Measurements from ENCODE around the gene LDAH.

The LDAH gene

DNA sequence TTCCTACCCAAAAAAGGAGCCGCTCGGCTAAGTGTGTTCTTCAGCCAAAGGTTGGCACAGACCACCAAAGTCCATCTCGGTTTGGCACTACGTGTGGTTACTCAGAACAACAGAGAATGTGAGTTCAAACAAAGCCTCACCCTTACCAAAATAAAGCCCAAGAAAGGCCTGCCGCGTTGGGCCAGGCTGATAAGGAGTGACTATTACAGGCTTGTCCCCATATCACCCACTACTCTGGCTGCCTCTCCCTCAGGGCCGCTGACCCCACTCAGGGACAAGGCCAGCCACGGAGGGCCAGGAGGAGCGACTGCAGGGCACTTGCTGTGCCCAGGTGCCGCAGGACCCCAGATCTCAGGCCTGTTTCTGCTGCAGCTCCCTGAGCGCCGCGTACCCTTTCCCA lies 185.8 kb downstream of the LDAH start:
- DNase-seq (ENCODE audit: low spot score): no peak

DNA sequence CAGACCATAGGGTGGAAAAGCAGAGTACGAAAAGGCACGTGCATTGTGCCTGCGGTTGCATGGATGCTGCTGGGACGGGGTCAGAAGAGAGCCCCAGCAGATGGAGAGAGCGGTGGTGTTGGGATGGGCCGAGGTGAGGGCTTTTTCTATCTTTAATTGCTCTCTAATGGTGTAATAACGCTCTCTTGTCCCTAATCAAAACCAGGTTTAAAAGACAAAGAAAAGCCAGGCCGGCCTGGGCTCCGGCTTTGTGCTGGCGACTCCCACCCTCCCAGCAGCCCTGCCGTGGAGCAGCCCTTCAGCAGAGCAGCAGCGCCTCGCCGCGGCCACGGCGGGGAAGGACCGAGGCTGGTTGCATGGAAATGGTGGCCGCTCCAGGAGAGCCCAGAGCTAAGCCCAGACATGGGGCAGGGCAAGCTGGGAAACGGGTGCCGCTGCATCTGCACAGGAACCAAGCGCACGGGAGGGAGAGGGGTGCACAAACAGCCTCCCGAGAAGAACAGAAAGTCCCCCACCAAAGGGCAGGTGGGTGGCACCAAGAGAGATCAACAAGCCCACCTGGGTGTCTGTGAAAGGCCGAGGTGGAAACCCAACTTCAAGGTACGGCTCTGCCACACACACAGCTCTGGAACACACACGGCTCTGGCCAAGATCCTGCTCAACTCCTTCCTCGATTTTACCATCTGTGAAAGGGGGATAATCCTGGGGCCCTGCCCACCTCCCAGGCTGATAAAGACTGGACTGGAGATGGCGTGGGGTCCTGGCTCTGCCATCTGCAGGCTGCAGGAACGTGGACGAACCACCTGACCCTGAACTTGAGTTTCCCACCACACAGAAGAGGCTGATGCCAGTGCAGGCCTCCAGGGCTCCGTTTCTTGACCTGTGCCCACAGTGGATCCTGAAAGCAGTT lies 187.0 kb downstream of the LDAH start:
- DNase-seq (ENCODE audit: low spot score): peak; percentile 82

DNA sequence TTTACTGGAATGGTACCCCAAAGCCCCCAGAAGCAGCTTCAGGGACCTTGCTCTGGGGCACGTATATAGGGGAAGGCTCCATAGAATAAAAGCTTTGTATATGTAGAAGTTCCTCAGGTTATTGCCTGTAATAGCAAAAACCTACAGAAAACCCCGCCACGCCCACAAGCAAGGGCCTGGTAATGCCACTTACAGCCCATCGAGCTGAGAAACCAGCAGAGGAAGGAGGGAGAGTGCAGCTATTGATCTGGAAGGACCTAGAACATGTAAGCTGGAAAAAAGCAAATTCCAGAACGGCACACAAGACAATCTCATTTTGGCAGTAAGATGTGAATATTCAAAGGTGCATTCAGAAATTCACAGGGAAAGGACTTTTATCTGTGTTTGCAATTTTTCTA lies 187.8 kb downstream of the LDAH start:
- DNase-seq (ENCODE audit: low spot score): no peak

DNA sequence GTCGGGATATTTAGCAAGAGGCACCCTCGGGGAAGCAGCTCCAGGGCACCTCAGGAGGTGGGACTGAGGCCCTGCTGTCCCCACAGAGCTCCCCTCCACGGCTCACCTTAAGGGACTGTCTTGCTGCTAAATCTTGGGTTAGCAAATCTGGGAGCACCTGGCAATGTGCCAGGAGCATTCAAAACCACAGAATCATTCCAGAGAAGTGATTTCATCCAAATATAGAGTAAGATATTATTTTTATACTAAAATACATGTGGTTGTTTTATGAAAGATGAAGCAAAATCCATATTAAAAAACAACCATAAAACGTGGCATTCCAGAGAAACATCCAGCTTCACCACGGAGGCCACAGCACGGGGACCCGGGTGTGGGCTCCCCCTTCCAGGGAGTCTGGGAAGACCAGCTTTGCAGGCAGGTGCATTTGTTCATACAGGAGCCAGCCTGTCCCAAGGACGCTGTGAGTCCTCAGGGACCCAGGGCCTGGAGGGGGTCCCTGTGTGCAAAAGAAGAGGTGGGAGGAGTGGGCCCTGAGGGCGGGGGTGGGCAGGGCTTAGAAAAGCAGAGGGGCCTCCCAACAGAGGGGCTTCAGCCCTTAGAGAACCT lies 188.3 kb downstream of the LDAH start:
- no peak for DNase-seq (ENCODE audit: low spot score)
